AG04449 (cell line): ENCODE data around the gene DRD4.

Source experiments
- CTCF ChIA-PET: fragments of 350-600 bp; formaldehyde crosslinking; extraction: SDS; loops from one replicate; lab custom pipeline; 2021; ENCODE audit warnings: antibody characterized with exemption; lab: Yijun Ruan, JAX
- POLR2A ChIA-PET: fragments of 400-600, 350-600 bp; formaldehyde crosslinking; extraction: SDS; loops from one replicate; lab custom pipeline; 2020; ENCODE audit warnings: antibody characterized with exemption, inconsistent platforms; lab: Yijun Ruan, JAX
- DNase-seq: peaks from one replicate; pipeline ENCODE4 v3.0.0-alpha.2; 2010; ENCODE audit warnings: low read depth, low spot score
- H3K4me3 ChIP-seq: 2 replicates; pipeline ENCODE4 v1.5.1; 2011; ENCODE audit warnings: low read depth, mild to moderate bottlenecking, control low read depth, low read length
- TF ChIP-seq, protein P1 (sequence below): IDR thresholded peaks from one replicate; pipeline ENCODE4 v1.5.1; 2011; ENCODE audit warnings: mild to moderate bottlenecking, moderate library complexity, low read length, control low read depth, inconsistent platforms; ENCODE audit not compliant: insufficient read depth; ENCODE audit errors: missing control alignments

DRD4 gene

DNA sequence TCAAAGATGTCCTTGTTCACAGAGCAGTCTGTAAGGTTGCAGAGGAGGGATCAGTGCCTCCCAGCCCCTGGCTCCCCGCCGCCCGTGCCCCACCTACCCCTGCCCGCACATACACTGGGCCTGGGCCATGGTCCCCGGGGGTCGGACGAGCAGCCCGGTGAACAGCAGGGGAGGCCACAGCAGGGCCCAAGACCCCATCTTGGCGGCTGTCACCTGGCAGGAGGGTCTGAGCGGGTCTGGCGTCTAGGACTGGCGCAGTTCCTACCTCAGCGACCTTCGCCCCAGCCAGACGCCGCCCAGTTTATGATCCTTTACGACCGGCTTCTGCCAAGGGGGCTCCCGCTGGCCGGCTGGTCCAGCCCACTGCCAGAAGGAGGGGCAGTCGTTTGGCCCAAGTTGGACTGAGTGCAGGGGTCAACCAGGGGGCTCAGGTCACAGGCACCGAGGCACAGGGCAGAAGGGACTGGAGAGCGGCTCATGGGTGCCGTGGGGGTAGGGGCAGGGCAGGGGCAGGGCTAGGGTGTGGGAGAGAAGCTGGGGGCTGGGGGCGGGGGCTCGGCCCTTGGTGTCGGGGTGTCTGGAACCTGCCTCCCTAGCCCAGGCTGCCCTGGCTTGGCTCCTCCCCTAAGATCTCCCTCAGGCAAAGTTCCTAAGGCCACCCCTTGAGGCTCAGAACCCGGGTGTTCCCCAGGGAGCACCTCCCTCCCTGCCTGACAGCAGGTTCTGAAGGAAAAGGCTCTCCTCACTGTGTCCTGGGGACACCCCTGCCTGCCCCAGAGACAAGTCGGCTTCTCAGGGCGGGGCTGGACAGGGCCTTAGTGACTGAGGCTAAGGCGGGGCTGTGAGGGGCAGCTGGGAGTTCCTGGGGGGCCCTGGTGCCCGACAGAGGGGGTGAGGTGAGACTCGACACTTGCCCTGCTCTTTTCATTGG, 12.1 kb upstream of the DRD4 start, which contains the start of gene CDHR5:
TSS of gene CDHR5 (minus strand) at position 251 of the 931 bp plus-strand sequence. CDS start at position 198, 53 bp downstream.
- no peak within 1 kb of the TSS for H3K4me3 ChIP-seq
- ChIA-PET POLR2A (no interaction called here), CTCF (no interaction called here)
- no peak for DNase-seq
- TF ChIP-seq, protein P1, sequence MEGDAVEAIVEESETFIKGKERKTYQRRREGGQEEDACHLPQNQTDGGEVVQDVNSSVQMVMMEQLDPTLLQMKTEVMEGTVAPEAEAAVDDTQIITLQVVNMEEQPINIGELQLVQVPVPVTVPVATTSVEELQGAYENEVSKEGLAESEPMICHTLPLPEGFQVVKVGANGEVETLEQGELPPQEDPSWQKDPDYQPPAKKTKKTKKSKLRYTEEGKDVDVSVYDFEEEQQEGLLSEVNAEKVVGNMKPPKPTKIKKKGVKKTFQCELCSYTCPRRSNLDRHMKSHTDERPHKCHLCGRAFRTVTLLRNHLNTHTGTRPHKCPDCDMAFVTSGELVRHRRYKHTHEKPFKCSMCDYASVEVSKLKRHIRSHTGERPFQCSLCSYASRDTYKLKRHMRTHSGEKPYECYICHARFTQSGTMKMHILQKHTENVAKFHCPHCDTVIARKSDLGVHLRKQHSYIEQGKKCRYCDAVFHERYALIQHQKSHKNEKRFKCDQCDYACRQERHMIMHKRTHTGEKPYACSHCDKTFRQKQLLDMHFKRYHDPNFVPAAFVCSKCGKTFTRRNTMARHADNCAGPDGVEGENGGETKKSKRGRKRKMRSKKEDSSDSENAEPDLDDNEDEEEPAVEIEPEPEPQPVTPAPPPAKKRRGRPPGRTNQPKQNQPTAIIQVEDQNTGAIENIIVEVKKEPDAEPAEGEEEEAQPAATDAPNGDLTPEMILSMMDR = no peak

DNA sequence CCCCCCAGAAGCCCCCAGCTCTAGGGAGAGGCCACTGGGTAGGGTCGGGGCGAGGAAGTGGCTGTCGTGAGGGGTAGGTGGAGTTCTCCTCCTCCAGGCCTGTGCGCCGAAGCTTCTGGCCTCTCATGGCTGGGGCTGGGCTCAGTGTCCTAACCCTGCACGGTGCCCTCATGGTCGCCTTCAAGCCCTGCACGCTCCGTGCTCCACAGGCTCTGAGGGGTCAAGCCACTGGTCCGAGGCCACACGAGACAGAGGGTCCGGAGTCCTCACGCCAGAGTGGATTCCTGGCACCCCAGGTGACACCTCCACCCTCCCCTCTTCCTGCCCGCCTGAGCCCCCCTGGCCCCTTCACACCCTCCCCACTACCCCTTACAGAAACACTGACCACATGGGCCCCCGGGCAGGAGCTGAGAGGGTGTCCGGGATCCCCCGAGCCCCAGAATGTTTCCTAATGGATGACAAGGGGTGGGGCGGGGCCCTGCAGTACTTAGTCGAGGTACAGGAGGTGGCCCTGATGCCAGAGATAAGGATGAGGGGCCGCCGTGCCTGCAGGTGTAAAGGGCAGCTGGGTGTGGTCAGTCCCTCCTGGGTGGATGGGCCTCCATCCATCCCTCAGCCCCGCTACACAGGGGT, 11.3 kb upstream of the DRD4 start:
- DNase-seq = no peak
- CTCF ChIA-PET = no interaction called here
- TF ChIP-seq, protein P1 = no peak
- no peak overlapping the region for H3K4me3 ChIP-seq
- POLR2A ChIA-PET = no interaction called here

DNA sequence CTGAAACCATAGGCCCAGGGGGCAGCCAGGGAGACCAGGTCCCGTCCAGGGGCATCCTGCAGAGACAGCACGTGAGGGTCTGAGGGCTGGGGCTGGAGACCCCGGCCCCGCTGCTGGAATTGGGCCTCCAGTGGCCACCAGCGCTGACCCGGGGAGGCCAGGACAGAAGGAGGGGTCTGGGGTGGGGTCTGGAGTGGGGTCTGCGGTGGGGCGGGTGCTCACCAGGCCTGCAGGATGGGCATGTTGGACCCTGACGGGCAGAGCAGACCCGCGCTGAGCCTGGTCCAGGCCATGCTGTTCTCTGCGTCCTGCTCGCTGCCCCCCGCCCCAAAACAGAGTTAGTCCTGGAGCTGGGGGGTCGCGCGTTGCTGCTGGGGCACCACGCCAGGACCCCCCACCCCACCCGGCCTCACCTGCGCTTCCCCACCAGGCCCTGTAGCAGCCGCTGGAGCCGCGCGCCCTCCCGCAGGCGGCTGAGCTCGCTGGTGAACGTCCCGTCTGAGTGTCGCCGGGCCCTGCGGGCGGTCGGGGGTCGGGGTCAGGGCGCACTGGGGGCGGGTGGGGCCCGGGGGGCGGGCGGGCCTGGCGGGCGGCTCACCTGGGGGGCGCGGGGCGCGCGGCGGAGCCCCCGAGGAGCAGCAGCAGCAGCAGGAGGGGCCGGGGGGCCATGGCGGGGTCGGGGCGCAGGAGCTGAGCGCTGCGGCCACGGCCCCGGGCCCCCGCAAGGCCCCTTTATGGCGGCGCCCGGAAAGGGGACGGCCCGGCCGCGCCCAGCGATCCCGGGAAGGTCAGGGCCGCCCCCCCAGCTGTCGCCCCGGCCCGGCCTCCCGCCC, 10.4 kb upstream of the DRD4 start, which contains the start of gene SCT:
TSS of gene SCT (minus strand) at position 707 of the 833 bp plus-strand sequence. CDS start at position 669, 38 bp downstream.
- POLR2A ChIA-PET = no interaction called here
- DNase-seq = no peak
- no peak within 1 kb of the TSS for H3K4me3 ChIP-seq
- TF ChIP-seq, protein P1 = no peak
- CTCF ChIA-PET = no interaction called here

DNA sequence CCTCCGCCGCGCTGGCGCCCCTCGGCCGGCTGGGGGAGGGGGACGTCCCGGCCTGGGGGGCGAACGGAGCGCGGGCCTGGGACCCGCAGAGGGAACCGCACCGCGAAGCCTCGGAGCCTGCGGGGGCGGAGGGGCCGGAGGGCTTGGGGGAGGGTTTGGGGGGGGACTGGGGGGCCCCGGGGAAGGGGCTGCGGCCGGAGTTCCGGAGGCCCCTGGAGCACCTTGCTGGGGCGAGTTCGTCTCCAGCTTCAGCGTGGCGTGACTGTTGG, 9.8 kb upstream of the DRD4 start:
- TF ChIP-seq, protein P1 = no peak
- CTCF ChIA-PET = no interaction called here
- no peak for DNase-seq
- H3K4me3 ChIP-seq = no peak overlapping the region
- POLR2A ChIA-PET = no interaction called here

DNA sequence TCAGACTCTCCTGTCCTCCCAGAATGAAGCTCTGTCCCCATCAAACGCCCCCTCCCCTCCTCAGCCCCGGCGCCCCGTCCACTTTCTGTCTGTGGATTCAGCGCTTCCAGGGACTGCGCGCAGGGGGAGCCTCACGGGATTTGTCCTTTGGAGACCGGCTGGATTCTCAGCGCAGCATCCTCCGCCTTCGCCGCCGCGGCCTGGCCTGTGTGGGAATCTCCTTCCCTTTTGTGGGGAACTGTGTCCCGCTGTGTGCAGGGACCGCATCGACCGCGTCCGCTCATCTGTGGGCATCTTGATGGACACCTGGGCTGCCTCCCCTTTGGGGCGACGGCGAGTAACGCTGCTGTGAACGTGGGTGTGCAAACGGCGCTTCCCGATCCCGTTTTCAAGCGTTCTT, 9.0 kb upstream of the DRD4 start:
- POLR2A ChIA-PET = no interaction called here
- CTCF ChIA-PET = no interaction called here
- no peak for DNase-seq
- TF ChIP-seq, protein P1 = no peak
- H3K4me3 ChIP-seq = no peak overlapping the region

DNA sequence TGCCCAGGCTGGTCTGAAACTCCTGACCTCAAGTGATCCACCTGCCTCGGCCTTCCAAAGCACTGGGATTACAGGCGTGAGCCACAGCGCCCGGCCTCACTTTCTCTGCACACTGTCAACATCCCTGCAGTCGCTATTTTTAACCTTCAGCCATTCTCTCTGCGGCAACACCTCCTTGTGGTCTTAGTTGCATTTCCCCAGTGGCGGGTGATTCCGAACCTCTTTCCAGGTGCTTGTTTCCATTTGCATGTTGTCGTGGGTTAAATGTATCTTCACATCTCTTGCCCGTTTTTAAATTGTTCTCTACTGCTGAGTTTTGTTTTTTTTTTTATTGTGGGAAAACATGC, 7.9 kb upstream of the DRD4 start:
- DNase-seq = no peak
- CTCF ChIA-PET = interaction anchor here (1.2 kb wide), 1 partner anchor 98 kb away, joined by 4 read pairs; no protein-coding TSS in a partner anchor
- TF ChIP-seq, protein P1 = no peak
- no peak overlapping the region for H3K4me3 ChIP-seq
- POLR2A ChIA-PET = no interaction called here
